Stimulated activated CD4-positive, alpha-beta T cell treated with anti-CD3 and anti-CD28 coated beads, Interleukin-15, amount 100 ng/mL, for 1 hour (primary cell): ENCODE measurements around the gene COQ10A.
A peak's percentile ranks its signal among the peaks of the same experiment; 100 is the strongest.

Experiments
- DNase-seq, 2 donors: peaks; one replicate each; pipeline ENCODE4 v3.0.0-alpha.2; 2020; ENCODE audit warnings: low read depth in 1 of 2, low spot score in 1 of 2

COQ10A gene

DNA sequence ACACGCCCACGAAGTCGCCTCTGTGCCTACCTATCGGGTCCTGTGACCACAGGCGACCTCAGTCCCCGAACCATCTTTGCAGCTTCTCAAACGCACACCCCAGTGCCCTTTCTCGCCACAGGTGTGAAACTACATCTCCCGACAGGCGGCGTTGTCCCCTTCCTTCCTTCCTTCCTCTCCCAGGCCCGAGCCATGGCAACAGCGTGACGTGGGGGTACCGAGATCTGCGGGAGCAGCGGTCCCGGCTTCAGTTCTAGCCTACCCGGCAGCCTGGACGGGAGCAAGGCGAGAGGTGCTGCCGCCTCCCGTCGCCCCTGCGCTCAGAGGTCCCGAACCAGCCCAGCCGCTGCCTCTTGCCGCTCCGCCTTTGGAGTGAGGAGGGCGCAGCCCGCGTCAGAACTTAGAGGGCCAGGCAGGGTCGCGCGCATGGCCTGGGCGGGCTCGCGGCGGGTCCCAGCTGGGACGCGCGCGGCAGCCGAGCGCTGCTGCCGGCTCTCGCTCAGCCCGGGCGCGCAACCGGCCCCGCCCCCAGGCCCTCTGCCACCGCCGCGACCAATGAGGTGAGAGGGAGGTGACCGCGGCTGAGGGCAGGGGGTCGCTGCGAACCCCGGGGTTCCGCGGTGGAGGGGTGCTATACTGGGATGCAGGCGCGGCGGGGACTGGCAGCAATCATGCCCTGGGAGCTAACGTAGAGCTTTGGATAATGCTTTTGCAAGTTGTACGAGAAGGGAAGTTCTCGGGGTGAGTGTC lies at the start of gene COQ10A:
Gene COQ10A (plus strand): TSS at position 250 of the 750 bp plus-strand sequence. CDS start 177 bp downstream, at position 427.
- peak; percentile 71 to 76 for DNase-seq

DNA sequence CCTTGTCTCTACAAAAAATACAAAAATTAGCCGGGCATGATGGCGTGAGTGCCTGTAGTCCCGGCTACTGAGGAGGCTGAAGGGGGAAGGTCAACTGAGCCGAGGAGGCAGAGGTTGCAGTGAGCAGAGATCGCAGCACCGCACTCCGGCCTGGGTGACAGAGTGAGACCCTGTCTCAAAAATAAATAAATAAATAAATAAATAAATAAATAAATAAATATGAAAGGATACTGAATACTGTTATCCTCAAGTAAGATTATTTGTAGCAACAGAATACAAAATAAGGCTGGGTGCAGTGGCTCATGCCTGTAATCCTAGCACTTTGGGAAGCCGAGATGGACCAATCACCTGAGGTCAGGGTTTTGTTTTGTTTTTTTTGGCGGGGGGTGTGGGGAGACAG lies 46.9 kb upstream of the COQ10A start:
- DNase-seq: no peak

DNA sequence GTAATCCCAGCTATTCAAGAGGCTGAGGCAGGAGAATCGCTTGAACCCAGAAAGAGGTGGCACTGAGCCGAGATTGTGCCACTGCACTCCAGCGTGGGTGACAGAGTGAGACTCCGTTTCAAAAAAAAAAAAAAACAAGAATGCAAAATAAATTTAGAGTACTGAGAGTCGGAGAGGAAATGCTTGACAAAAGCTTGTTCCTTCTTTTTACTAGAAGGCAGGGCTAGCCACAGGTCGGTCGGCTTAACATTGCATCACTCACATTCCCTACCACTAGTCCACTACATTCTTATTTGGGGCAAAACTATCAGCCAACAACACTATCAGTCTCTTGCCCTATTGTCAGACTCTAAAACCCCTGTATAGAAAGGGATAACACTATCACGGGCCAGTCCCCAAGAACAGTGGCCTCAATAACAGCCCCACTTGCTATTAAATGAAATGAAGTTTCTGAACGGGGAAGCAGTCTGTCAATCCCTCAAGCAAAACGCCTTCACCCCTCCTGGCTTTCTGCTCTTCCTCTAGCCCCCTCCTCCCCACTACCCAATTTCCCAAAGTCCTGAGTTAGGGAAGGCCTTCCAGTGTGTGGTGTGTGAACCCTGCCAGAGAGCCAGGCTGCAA lies 46.0 kb upstream of the COQ10A start:
- DNase-seq: no peak

DNA sequence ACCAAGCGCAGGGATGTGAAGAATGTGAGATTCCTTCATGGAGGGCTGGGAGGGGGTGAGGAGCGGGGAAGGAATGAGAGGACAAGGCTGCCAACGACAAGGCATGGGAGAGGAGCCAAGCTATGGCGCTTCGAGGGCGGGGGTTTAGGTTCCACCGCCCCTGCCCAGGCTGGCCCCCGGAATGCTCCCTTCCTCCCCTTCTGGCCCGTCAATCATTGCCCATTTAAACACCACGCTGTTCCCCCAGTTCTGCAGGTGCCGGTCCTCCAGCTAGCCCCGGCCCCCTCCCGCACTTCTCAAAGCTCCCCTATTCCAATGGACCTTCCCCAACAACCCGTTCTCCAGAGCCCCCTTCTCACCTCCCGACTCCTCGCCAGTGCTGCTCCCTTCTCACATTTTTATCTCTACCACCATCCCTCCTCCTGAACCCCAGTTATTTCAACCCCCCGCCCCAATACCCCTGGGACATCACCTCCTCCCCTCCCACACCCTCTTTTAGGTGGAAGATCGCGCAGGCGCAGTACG lies 45.4 kb upstream of the COQ10A start:
- DNase-seq: peak in 1 of 2 donors; percentile 8

DNA sequence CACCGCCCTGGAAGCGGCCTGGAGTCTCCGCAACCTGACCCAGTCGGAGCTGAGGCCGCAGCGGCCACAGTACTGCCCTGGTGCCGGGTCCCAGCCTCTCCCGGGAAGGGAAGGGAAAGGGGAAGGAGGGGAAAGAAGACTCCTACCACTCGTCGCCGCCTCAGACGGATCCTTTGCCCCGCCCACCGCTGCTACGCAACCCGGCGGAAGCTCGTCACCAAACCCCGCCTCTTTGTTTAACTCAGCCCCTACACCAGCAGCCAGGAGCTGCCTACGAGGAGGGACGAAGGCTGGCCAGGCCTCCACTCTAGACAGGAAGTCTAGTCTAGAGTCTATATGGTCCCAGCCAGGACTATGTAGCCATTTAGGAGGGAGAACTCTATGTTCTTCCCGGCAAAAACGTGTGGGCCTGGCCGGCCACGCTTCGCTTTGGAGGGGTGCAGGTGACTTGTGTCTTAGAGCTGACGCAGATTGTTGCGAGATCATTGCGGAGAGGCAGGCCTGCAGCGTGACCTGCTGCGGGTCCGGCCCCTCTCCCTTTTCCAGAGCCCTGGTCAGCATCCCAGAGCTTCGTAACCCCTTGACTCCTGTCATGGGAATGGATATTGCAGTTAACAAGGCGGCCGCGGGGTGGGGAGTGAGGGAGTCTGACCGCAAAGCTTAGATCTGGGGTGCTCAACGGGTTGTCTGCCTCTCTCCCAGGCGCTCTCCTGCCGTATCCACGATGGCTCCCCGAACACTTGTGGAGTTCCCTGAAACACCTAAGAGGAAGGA lies 44.8 kb upstream of the COQ10A start, which contains the start of gene RNF41:
Gene RNF41 (minus strand): TSS at position 166 of the 774 bp plus-strand sequence. CDS start 7,875 bp downstream, outside the sequence.
- peak; percentile 84 to 85 for DNase-seq

DNA sequence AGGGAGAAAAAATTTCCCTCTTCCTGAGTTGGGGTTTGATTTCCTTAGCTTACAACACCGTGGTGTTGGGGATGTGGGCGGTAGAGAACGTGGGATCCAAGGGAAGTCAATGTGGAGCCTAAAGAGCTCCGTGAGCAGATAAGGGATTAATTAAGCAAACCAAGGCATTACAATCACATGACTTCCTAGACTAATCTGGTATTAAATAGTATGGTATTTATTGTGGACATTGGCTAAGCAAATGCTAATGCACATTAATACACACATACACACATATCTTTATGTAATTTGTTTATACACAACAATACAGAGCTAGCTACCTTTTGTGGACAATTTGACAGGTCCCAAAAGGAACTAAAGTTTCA lies 44.2 kb upstream of the COQ10A start:
- DNase-seq: no peak

DNA sequence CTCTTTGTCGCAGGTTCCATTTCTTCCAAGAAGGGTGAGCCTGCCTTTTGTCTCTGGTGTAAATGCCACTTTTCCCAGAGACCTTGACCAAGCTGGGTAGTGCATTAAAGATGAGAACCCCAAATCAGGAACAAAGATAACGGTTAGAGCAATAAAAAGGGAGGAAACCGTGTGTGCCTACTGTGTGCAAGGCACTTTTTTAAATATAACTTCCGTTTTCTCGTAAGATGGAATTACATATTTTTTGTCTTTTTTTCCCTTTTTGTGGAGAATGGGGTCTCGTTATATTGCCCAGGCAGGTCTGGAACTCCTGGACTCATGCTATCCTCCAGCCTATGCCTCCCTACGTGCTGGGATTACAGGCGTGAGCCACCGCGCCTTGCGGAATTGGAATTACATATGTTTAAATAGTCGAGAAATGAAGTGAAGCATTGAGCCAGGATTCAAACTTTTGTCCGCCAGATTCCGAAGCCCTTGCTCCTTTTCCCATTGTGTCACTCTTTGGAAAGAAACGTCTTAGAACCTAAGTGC lies 43.1 kb upstream of the COQ10A start:
- no peak for DNase-seq

DNA sequence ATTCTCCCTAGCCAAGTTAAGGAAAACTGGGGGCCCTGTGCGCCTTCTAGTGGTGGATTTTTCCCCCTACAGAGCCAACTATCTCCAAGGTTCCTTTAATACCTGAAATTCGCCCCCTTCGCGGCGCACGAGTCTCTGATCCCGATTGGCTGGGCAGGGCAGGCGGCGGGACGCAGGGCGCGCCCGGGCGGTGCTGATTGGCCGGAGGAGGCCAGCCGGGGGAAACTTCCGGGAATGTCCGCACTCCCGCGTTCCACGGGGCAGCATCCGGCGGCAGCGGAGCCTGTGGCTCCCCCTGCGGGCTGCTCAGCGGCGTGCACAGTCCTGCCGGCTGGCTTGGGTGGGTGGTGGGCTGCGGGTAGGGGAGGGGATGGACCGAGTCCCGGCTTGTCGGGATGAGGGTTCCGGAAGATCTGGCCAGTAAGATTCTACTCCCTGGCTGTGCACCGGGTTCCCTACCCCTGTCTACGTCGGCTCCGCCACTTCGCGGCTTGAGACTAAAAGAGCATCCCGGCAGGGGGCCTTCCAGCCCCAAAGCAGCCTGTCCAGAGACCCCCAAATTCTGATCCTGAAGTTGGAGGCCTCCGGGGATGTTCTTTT lies 42.5 kb upstream of the COQ10A start, which contains the start of gene NABP2:
Gene NABP2 (plus strand): TSS at position 241 of the 600 bp plus-strand sequence. CDS start 515 bp downstream, outside the sequence.
- DNase-seq: peak; percentile 80 to 91

DNA sequence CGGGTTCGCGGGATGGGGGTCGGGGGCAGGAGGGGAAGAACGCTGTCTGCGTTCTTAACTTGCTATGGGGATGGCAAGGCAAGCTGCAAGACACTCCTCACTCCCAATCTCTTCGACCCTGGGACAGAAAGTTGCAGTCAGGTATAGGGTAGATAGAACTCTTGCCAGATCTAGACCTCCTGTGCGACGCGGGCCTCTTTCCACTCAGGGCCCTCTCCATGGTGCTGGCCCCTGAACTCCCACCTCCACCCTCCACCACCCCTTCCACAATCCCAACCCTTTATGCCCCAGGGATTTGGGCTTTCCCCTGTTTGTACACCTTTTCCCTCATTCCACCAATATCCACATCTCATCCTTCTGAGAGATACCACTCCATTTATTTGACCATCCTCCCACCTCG lies 41.8 kb upstream of the COQ10A start:
- no peak for DNase-seq

DNA sequence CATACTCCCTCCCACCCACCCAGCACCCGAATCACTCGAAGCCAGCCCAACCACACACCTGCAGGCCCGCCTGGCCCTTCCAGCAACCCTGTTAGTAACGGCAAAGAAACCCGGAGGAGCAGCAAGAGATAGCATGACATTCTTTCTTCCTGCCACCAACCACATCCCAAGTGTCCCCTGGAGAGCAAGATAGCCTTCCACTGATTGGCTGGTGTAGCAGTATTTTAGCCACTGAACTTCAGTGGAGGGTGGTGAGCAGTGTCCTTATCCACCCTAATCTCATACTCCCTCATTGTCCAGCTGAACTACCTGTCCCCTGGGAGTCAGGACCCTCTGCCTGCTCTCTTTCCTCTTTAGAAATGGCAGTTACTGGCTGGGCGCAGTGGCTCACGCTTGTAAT lies 37.7 kb upstream of the COQ10A start:
- DNase-seq: no peak

DNA sequence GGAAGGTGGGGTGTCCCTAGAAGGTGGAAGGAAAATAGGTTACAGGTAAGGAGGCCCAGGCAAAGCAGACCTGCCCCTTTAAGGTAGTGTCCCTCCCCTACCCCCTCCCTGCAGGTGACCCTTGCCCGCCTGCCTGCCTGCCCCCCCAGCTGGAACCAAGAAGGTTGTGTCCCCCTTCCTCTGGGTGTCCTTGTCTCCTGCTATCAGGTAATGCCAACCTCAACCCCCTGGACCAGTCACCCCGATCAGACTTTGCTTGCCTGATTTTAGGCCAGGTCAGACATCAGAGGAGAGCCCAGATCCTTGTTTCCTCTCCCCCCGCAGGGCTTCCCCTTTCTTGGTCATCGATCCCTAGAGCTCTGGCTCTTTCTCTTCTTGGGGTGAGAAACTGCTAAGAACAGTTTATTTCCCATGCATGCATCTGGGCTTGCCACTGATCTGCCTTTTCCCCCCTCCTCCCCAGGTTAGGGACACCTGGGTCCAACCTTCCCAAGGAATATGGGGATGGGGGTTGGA lies 36.8 kb upstream of the COQ10A start, which contains the start of gene SLC39A5:
Gene SLC39A5 (plus strand): TSS at position 136 of the 516 bp plus-strand sequence. CDS start 1,224 bp downstream, outside the sequence.
- no peak for DNase-seq

DNA sequence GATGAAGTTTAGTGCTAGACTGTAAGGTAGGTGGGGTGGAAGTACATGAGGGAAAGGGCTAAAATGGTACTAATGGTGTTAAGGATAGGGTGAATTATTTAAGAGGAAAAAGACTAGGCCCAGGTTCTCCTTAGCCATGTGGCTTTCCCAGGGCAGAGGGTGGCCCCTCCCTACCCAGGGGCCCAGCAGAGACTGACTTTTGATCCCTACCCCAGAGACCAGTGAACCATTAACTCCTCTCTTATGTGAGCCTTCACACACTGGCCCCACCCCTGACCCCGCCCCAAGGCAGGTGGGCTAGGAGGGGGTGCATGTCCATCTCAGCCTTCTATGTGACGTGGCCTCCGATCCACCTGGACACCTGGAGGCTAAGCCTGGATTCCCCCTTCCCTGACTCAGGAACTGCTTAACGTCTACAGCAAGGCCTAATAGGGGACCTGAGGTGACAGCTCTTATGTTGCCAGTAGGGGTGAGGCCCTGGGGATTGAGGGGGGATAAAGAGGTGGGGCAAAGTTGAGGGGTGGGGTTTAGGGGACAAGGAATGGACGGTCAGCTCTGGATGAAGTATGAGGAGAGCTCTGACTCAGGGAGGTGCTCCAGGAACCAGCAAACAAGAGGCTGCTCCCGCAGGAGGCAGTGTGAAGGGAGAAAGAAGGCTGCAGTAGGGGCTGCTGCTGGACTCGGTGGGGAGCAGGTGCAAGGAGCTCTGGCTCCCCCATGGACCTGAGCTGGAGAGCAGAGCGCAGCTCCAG lies 36.1 kb upstream of the COQ10A start:
- DNase-seq: no peak

DNA sequence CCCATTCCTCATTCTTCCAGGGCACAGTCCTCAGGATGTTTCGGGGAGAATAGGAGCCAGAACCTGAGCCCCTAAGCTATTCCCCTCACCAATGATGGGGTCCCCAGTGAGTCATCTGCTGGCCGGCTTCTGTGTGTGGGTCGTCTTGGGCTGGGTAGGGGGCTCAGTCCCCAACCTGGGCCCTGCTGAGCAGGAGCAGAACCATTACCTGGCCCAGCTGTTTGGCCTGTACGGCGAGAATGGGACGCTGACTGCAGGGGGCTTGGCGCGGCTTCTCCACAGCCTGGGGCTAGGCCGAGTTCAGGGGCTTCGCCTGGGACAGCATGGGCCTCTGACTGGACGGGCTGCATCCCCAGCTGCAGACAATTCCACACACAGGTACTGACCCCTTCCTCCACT lies 35.6 kb upstream of the COQ10A start:
- no peak for DNase-seq

DNA sequence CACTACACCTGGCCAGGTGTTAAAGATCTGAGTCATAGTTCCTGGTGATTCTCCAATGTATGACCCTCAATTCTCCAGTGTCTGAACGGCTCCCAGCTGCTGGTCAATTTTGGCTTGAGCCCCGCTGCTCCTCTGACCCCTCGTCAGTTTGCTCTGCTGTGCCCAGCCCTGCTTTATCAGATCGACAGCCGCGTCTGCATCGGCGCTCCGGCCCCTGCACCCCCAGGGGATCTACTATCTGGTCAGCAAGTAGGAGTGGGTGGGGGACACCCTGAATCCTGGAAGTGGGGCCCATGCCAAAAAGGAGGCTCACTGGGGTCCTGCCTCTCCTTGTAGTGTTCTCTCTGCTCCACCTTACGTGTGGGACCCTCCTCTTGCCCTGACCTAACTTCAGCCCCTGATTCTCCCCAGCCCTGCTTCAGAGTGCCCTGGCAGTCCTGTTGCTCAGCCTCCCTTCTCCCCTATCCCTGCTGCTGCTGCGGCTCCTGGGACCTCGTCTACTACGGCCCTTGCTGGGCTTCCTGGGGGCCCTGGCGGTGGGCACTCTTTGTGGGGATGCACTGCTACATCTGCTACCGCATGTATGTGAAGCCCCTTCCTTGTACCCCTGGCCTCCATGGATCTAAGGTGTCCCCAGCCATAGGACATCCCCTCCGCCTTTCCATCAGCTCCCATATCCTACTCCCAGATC lies 31.9 kb upstream of the COQ10A start:
- DNase-seq: no peak

DNA sequence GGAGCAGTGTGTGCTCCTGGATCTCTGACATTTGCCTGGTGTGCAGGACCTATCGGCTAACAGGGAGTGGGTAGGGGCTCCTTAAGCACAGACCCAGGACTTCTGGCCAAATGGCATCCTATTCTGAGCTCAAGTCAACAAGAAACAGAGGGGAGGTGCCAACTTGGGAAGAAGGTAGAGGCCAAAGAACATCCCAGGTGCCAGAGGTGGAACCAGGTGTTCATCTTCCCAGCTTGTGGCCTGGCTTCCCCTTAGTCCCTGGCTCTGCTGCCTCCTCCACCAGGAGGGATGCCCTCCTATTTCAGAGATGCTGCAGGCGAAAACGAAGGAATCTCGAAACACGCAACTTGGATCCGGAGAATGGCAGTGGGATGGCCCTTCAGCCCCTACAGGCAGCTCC lies 30.7 kb upstream of the COQ10A start:
- DNase-seq: no peak

DNA sequence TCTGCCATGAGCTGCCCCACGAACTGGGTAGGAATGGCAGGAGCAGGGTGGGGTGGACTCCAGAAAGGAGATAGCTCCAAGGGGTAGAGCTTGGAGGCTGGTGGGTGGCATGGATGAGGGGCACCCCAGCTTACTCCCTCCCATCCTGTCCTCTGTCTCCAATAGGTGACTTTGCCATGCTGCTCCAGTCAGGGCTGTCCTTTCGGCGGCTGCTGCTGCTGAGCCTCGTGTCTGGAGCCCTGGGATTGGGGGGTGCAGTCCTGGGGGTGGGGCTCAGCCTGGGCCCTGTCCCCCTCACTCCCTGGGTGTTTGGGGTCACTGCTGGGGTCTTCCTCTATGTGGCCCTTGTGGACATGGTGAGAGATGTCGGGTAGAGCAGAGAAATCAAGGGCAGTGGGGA lies 29.8 kb upstream of the COQ10A start:
- no peak for DNase-seq

DNA sequence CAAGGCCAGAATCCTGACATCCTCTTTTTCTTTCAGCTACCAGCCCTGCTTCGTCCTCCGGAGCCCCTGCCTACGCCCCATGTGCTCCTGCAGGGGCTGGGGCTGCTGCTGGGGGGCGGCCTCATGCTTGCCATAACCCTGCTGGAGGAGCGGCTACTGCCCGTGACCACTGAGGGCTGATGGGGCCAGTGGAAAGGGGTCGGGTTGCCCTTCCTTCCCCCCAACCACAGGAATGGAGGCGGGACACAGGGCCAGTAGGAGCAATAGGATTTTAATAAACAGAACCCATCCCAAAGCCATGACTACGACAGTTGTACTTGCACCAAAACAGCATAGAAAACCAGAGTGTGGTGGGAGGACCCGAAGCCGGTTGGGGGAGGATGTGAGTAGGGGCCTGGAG lies 29.2 kb upstream of the COQ10A start:
- DNase-seq: no peak

DNA sequence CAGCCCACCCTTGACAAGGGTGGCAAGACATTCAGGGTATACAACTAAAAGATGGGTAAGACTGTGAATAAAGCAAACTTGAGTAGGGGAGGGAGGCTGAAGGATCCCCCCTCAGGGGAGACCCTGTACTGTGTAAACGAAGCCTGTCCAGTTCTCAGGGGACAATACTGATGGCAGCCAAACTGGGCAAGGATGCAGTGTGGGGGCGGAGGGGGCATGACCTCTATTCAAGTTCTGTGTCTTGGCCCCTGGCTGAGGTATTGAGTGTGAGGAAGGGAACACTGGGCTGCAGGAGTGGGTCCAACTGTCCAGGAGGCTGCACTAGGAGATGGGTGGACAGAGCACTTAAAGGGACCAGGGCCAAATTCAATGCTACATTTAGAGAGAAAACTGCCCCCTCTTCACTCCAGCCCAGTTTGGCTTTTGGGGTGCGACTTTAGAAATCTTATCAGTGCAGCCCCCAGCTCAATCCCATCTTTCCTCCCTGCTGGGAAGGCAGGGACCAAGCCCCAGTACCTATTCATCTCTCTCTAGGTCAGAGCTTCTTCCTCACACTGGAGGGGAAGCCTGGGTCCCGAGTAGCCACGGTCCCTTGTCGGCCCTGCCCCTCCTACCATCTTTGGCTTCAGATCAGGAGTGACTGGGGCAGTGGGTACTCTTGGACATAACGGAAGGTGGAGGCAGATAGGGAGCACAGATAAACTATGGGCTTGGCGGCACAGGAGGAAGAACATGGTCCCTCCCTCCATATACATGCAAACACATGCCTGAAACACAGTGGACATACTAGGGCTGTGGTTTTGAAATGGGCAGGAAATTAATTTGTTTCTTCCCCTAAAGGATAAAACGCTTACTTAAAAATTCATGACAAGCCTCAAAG lies 25.1 kb upstream of the COQ10A start:
- no peak for DNase-seq
